Endothelial cell of umbilical vein (primary cell): ENCODE measurements around the gene RPS6KA3. TPM values are rescaled to one million over a fixed set of nuclear protein-coding genes. Genes with fewer than 3 reads are reported as not detected.

ENCODE experiments used
- BruUV-seq: library from RNA; stranded (reverse); fragments of 400-500 nt; replicated peaks from 2 replicates; lab custom pipeline; 2021; lab: Mats Ljungman, UMichigan
- CTCF ChIA-PET: fragments of 300-600, 350-600 bp; sonication (Branson Sonifier 250); formaldehyde crosslinking; loops from one replicate; lab custom pipeline; 2021; ENCODE audit warnings: antibody characterized with exemption, inconsistent platforms; lab: Charles Lee
- POLR2A ChIA-PET: fragments of 300-600, 350-600 bp; sonication (Branson Sonifier 250); formaldehyde crosslinking; loops from one replicate; lab custom pipeline; 2021; ENCODE audit warnings: antibody characterized with exemption, inconsistent platforms; lab: Charles Lee
- DNase-seq: peaks from one replicate; pipeline ENCODE4 v3.0.0-alpha.2; 2011; ENCODE audit warnings: low read depth, low spot score
- FAIRE-seq: peaks from 2 replicates; lab custom pipeline; 2011; peaks lifted over from hg19 to GRCh38; lab: Jason Lieb, UNC
- H2AFZ ChIP-seq: 2 replicates; pipeline ENCODE4 v1.6.0; 2012; ENCODE audit warnings: low read depth, low read length, control low read depth, inconsistent platforms
- H3K27ac ChIP-seq: 2 replicates; pipeline ENCODE4 v1.5.1; 2011; ENCODE audit warnings: low read depth, mild to moderate bottlenecking, control low read depth, low read length, moderate library complexity; ENCODE audit not compliant: insufficient read depth
- H3K27me3 ChIP-seq, 2 experiments: 2 replicates each; pipeline versions ENCODE4 v1.6.0 to v1.6.1; 2011; ENCODE audit warnings: low read length in 2 of 2, mixed read lengths in 1 of 2; ENCODE audit not compliant: control insufficient read depth in 2 of 2, insufficient read depth in 2 of 2
- H3K36me3 ChIP-seq, 2 experiments: 2 replicates in 1 of 2; 3 replicates in 1 of 2; pipeline ENCODE4 v1.5.1; 2011; ENCODE audit warnings: low read length in 2 of 2, mild to moderate bottlenecking in 1 of 2, moderate library complexity in 1 of 2; ENCODE audit not compliant: control insufficient read depth in 2 of 2, insufficient read depth in 2 of 2; ENCODE audit errors: extremely low read depth in 1 of 2
- H3K4me1 ChIP-seq: 3 replicates; pipeline ENCODE4 v1.5.1; 2011; ENCODE audit warnings: mild to moderate bottlenecking, low read length; ENCODE audit not compliant: control insufficient read depth, insufficient read depth; ENCODE audit errors: extremely low read depth
- H3K4me2 ChIP-seq: 2 replicates; pipeline ENCODE4 v1.6.1; 2011; ENCODE audit warnings: low read length, control low read depth, mixed read lengths; ENCODE audit not compliant: insufficient read depth
- H3K4me3 ChIP-seq, 3 experiments: fragments of 200-600 bp in 1 of 3; sonication (generic), shearing (Covaris generic) in 1 of 3; replicated peaks in 1 of 3; 2 replicates each; pipeline ENCODE4 v1.5.1; 2011 to 2016; ENCODE audit warnings: control low read depth in 3 of 3, low read length in 3 of 3, mild to moderate bottlenecking in 2 of 3, inconsistent platforms in 1 of 3, low read depth in 1 of 3, moderate library complexity in 1 of 3; ENCODE audit not compliant: insufficient read depth in 1 of 3
- H3K79me2 ChIP-seq: 2 replicates; pipeline ENCODE4 v1.6.0; 2012; ENCODE audit warnings: low read length, inconsistent platforms; ENCODE audit not compliant: control insufficient read depth, insufficient read depth
- H3K9ac ChIP-seq: replicated peaks from 2 replicates; pipeline ENCODE3; 2011; ENCODE audit warnings: low read length, control low read depth; ENCODE audit not compliant: insufficient read depth; ENCODE audit errors: extremely low read depth
- H3K9me1 ChIP-seq: replicated peaks from 3 replicates; pipeline ENCODE4 v1.6.0; 2011; ENCODE audit warnings: mild to moderate bottlenecking, low read length; ENCODE audit not compliant: control insufficient read depth, insufficient read depth; ENCODE audit errors: extremely low read depth
- H3K9me3 ChIP-seq: replicated peaks from 2 replicates; pipeline ENCODE4 v1.5.1; 2012; ENCODE audit warnings: low read length, inconsistent platforms; ENCODE audit not compliant: control insufficient read depth, insufficient read depth
- H4K20me1 ChIP-seq: replicated peaks from 2 replicates; pipeline ENCODE3; 2011; ENCODE audit warnings: mild to moderate bottlenecking, low read length; ENCODE audit not compliant: control insufficient read depth, insufficient read depth; ENCODE audit errors: extremely low read depth
- CTCF ChIP-seq, 2 donors: IDR thresholded peaks; 1 replicate in 1 of 2; 2 replicates in 1 of 2; pipeline ENCODE4 v1.5.1; 2011; ENCODE audit warnings: low read length in 2 of 2, mild to moderate bottlenecking in 2 of 2, moderate library complexity in 2 of 2, control low read depth in 1 of 2, inconsistent platforms in 1 of 2, low read depth in 1 of 2; ENCODE audit not compliant: insufficient read depth in 1 of 2; ENCODE audit errors: extremely low read depth in 1 of 2
- EZH2 ChIP-seq: IDR thresholded peaks from 2 replicates; pipeline ENCODE4 v1.6.1; 2012; ENCODE audit warnings: borderline replicate concordance, low read depth, mild to moderate bottlenecking, moderate library complexity, low read length, inconsistent platforms; ENCODE audit not compliant: severe bottlenecking
- FOS ChIP-seq: IDR thresholded peaks from 2 replicates; pipeline ENCODE4 v1.6.1; 2011; ENCODE audit warnings: mild to moderate bottlenecking, low read length, moderate library complexity, borderline replicate concordance; ENCODE audit not compliant: insufficient read depth
- GATA2 ChIP-seq: IDR thresholded peaks from 2 replicates; pipeline ENCODE4 v1.7.0; 2011; ENCODE audit warnings: low read depth, mild to moderate bottlenecking, moderate library complexity, mixed read lengths, low read length; ENCODE audit not compliant: insufficient read length, insufficient read depth
- JUN ChIP-seq: IDR thresholded peaks from 2 replicates; pipeline ENCODE4 v1.6.1; 2011; ENCODE audit warnings: borderline replicate concordance, low read depth; ENCODE audit not compliant: insufficient read length, insufficient read depth
- MAX ChIP-seq: IDR thresholded peaks from 2 replicates; pipeline ENCODE4 v1.6.1; 2011; ENCODE audit not compliant: insufficient read depth, insufficient read length
- MYC ChIP-seq: IDR thresholded peaks from one replicate; pipeline ENCODE4 v1.6.1; 2011; ENCODE audit warnings: mild to moderate bottlenecking, low read depth, low read length
- POLR2A ChIP-seq: IDR thresholded peaks from 2 replicates; pipeline ENCODE4 v1.6.1; 2012; ENCODE audit warnings: low read depth, mild to moderate bottlenecking, control low read depth, low read length
- POLR2AphosphoS5 ChIP-seq: IDR thresholded peaks from 2 replicates; pipeline ENCODE4 v1.6.1; 2012; ENCODE audit warnings: low read depth, mild to moderate bottlenecking, control low read depth, low read length, moderate library complexity; ENCODE audit not compliant: insufficient read depth
- dilution Hi-C: fragments of 300-500 bp; cut with MboI; formaldehyde crosslinking; loops from one replicate; pipeline ENCODE4 v1.15.0; 2019; ENCODE audit warnings: low sequenced_read_pairs; ENCODE audit not compliant: extremely low pct_ligation_motif_present
- intact Hi-C: fragments of 100-400 bp; cut with micrococcal nuclease; formaldehyde crosslinking; loops from one replicate; pipeline ENCODE4 v1.10.0; 2022
- polyA plus RNA-seq, 4 experiments: library from polyadenylated mRNA; depleted of rRNA in 3 of 4; stranded (reverse) in 3 of 4; unstranded in 1 of 4; fragments of >200 nt; gene quantifications; 2 replicates each; pipeline versions ENCODE4 v1.2.1 to v1.2.3, GENCODE V29; 2011 to 2012; ENCODE audit warnings: missing spikeins in 1 of 4
- total RNA-seq: library from RNA; stranded (reverse); gene quantifications from 2 replicates; pipeline ENCODE4 v1.2.3, GENCODE V29; 2021

Gene RPS6KA3
- total and polyA plus RNA-seq, 2 donors (not counting 3 experiments of a cell fraction or from before 2014, with no cell fraction given): 24.4 to 61.6 TPM

- DNase-seq (no peak), FAIRE-seq (no peak)
- intact Hi-C loops: no loop called here
- TF ChIP-seq GATA2 (no peak), MYC (no peak)
- H3K79me2 ChIP-seq: peaks cover 5% of the 10 kb centered on the region
- H4K20me1 ChIP-seq: no peaks in the 10 kb centered on the region
- no peaks in the 10 kb centered on the region for H3K9me3 ChIP-seq
- dilution Hi-C loops: no loop called here
- H3K4me3 ChIP-seq: no peak overlapping the region
- H3K27ac ChIP-seq: no peak overlapping the region
- H2AFZ ChIP-seq: no peak overlapping the region
- no peaks in the 10 kb centered on the region for H3K9me1 ChIP-seq
- ChIA-PET POLR2A (no interaction called here), CTCF (no interaction called here)
- H3K9ac ChIP-seq: no peak overlapping the region
- peaks cover 3% of the 10 kb centered on the region for H3K4me1 ChIP-seq
- H3K36me3 ChIP-seq: no peaks in the 10 kb centered on the region
- no TSS peak for BruUV-seq
- no peak overlapping the region for H3K4me2 ChIP-seq
- H3K27me3 ChIP-seq: no peaks in the 10 kb centered on the region
Observed at GRCh38 chrX:20235755-20236154, 31.0 kb downstream of the RPS6KA3 start.

- dilution Hi-C loops: no loop called here
- Histone ChIP-seq H3K27ac (no peak overlapping the region), H3K9ac (no peak overlapping the region), H2AFZ (no peak overlapping the region), H4K20me1 (no peaks in the 10 kb centered on the region), H3K9me1 (no peaks in the 10 kb centered on the region), H3K9me3 (no peaks in the 10 kb centered on the region), H3K4me1 (peaks cover 3% of the 10 kb centered on the region), H3K27me3 (no peaks in the 10 kb centered on the region), H3K4me2 (no peak overlapping the region), H3K36me3 (no peaks in the 10 kb centered on the region), H3K79me2 (peaks cover 5% of the 10 kb centered on the region), H3K4me3 (no peak overlapping the region)
- POLR2A ChIA-PET: no interaction called here
- intact Hi-C loops: no loop called here
- FAIRE-seq: peak; percentile 59
- TF ChIP-seq FOS (no peak), GATA2 (no peak), POLR2A (no peak), JUN (no peak), MYC (no peak), POLR2AphosphoS5 (no peak), EZH2 (no peak), CTCF (IDR thresholded peaks at IDR 0.05; ENCODE audit: extremely low read depth in 1 of 2, insufficient read depth in 1 of 2, low read depth in 1 of 2, low read length in 2 of 2) (no peak), MAX (no peak)
- no TSS peak for BruUV-seq
- no peak for DNase-seq
- CTCF ChIA-PET: no interaction called here
Observed at GRCh38 chrX:20233336-20233735, 33.4 kb downstream of the RPS6KA3 start.
